ENCODE results near the gene DDX6.
"Not testable (repeated sequence)": the region's sequence is repeated elsewhere in the genome, so short reads cannot be mapped to it uniquely, and the experiment has no call there.

DDX6 gene

DNA sequence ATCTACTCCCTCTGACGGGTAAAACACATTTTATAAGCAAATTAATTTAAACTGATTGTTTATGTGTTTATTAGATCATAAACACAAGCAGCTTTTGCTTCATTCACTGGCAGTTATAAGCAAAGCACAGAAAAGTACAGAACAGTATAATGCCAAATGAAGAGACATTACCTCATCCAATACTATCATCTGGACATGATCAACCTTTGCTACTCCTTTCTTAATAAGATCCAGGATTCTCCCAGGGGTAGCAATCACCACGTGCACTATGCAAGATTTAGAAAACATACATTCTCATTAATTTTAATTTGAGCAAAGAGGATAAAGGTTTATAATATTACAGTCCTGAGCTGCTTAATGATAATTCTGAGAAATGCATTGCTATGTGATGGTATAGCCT lies 27.9 kb downstream of the DDX6 start:
- Histone ChIP-seq H3K9me2 (replicated peaks; ENCODE audit: insufficient read depth, low read length) (no peaks in the 10 kb centered on the region), H4K20me1 (ENCODE audit: low read depth, low read length) (peaks cover 23% of the 10 kb centered on the region), H3K36me3 (ENCODE audit: low read length) (peaks cover 65% of the 10 kb centered on the region), H2AFZ (ENCODE audit: low read depth, low read length, severe bottlenecking) (no peak overlapping the region), H3K9ac (ENCODE audit: low read length) (no peak overlapping the region), H3K79me2 (ENCODE audit: insufficient read depth, low read length) (peaks cover 30% of the 10 kb centered on the region), H3F3A (ENCODE audit: insufficient read depth) (peaks cover 12% of the 10 kb centered on the region; the same call in 1 of the 2 replicates), H3K4me2 (ENCODE audit: low read depth, low read length, poor library complexity, severe bottlenecking) (no peak overlapping the region), H3K4me3 (ENCODE audit: insufficient read depth, low read length, poor library complexity, severe bottlenecking) (no peak overlapping the region), H3K27ac (ENCODE audit: low read depth, low read length) (no peak overlapping the region), H3K9me3 (ENCODE audit: insufficient read depth, low read length) (no peaks in the 10 kb centered on the region), H3K27me3 (ENCODE audit: low read length) (no peaks in the 10 kb centered on the region)
- no peak for TF ChIP-seq EZH2phosphoT487 (conservative IDR thresholded peaks at IDR 0.05; ENCODE audit: low read length)
- TF ChIP-seq CTCF (IDR thresholded peaks at IDR 0.05; ENCODE audit: insufficient read depth, low read length, poor library complexity, severe bottlenecking): no peak

DNA sequence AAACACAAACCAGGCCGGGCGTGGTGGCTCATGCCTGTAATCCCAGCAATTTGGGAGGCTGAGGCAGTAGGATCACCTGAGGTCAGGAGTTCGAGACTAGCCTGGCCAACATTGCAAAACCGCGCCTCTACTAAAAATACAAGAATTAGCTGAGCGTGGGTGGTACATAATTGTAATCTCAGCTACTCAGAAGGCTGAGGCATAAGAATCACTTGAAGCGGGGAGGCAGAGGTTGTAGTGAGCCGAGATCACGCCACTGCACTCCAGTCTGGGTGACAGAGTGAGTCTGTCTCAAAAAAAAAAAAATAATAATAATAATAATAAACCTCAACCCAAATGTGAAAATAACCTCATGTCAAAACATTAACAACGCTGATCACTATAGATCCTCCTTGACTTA lies 29.0 kb downstream of the DDX6 start:
- H3K9me2 ChIP-seq (replicated peaks; ENCODE audit: insufficient read depth, low read length); H3K9me3 ChIP-seq (ENCODE audit: insufficient read depth, low read length); H3K4me3 ChIP-seq (ENCODE audit: insufficient read depth, low read length, poor library complexity, severe bottlenecking); H3K4me2 ChIP-seq (ENCODE audit: low read depth, low read length, poor library complexity, severe bottlenecking); H3K27me3 ChIP-seq (ENCODE audit: low read length); H2AFZ ChIP-seq (ENCODE audit: low read depth, low read length, severe bottlenecking); H3K27ac ChIP-seq (ENCODE audit: low read depth, low read length); H3K9ac ChIP-seq (ENCODE audit: low read length): not testable (repeated sequence)
- H4K20me1 ChIP-seq (ENCODE audit: low read depth, low read length): peaks cover 19% of the 10 kb centered on the region; the same call in 1 of the 2 replicates
- H3F3A ChIP-seq (ENCODE audit: insufficient read depth): peaks cover 11% of the 10 kb centered on the region; the same call in 1 of the 2 replicates
- H3K36me3 ChIP-seq (ENCODE audit: low read length): peaks cover 61% of the 10 kb centered on the region
- peaks cover 19% of the 10 kb centered on the region for H3K79me2 ChIP-seq (ENCODE audit: insufficient read depth, low read length)

- Histone ChIP-seq H3K9me3 (ENCODE audit: insufficient read depth, low read length) (no peaks in the 10 kb centered on the region), H2AFZ (ENCODE audit: low read depth, low read length, severe bottlenecking) (no peak overlapping the region), H3K4me2 (ENCODE audit: low read depth, low read length, poor library complexity, severe bottlenecking) (no peak overlapping the region), H3K27me3 (ENCODE audit: low read length) (no peaks in the 10 kb centered on the region), H4K20me1 (ENCODE audit: low read depth, low read length) (peaks cover 8% of the 10 kb centered on the region; the same call in 1 of the 2 replicates), H3K4me3 (ENCODE audit: insufficient read depth, low read length, poor library complexity, severe bottlenecking) (no peak overlapping the region), H3K9ac (ENCODE audit: low read length) (no peak overlapping the region), H3F3A (ENCODE audit: insufficient read depth) (peaks cover 12% of the 10 kb centered on the region; the same call in 1 of the 2 replicates), H3K27ac (ENCODE audit: low read depth, low read length) (no peak overlapping the region), H3K79me2 (ENCODE audit: insufficient read depth, low read length) (peaks cover 5% of the 10 kb centered on the region), H3K36me3 (ENCODE audit: low read length) (peaks cover 77% of the 10 kb centered on the region), H3K9me2 (replicated peaks; ENCODE audit: insufficient read depth, low read length) (no peaks in the 10 kb centered on the region)
- no peak for TF ChIP-seq CTCF (IDR thresholded peaks at IDR 0.05; ENCODE audit: insufficient read depth, low read length, poor library complexity, severe bottlenecking)
- no peak for TF ChIP-seq EZH2phosphoT487 (conservative IDR thresholded peaks at IDR 0.05; ENCODE audit: low read length)
These were observed 33.0 kb downstream of the DDX6 start for GRCh38 chr11:118757876-118758399.

- no peaks in the 10 kb centered on the region for H3K9me2 ChIP-seq (replicated peaks; ENCODE audit: insufficient read depth, low read length)
These were observed 38.3 kb downstream of the DDX6 start for GRCh38 chr11:118752654-118753053.

More at GRCh38 chr11:118752654-118753053, 38.3 kb downstream of the DDX6 start:
- no peaks in the 10 kb centered on the region for H3K9me3 ChIP-seq (ENCODE audit: insufficient read depth, low read length)
- no peak overlapping the region for H3K27ac ChIP-seq (ENCODE audit: low read depth, low read length)
- H3K4me3 ChIP-seq (ENCODE audit: insufficient read depth, low read length, poor library complexity, severe bottlenecking): no peak overlapping the region
- TF ChIP-seq EZH2phosphoT487 (conservative IDR thresholded peaks at IDR 0.05; ENCODE audit: low read length) (no peak), CTCF (IDR thresholded peaks at IDR 0.05; ENCODE audit: insufficient read depth, low read length, poor library complexity, severe bottlenecking) (no peak)
- no peak overlapping the region for H2AFZ ChIP-seq (ENCODE audit: low read depth, low read length, severe bottlenecking)
- H3K9ac ChIP-seq (ENCODE audit: low read length): no peak overlapping the region
- H3K4me2 ChIP-seq (ENCODE audit: low read depth, low read length, poor library complexity, severe bottlenecking): no peak overlapping the region
- H3F3A ChIP-seq (ENCODE audit: insufficient read depth): peaks cover 48% of the 10 kb centered on the region
- H3K36me3 ChIP-seq (ENCODE audit: low read length): peaks cover 55% of the 10 kb centered on the region
- H3K27me3 ChIP-seq (ENCODE audit: low read length): no peaks in the 10 kb centered on the region
- no peaks in the 10 kb centered on the region for H3K79me2 ChIP-seq (ENCODE audit: insufficient read depth, low read length)
- no peaks in the 10 kb centered on the region for H4K20me1 ChIP-seq (ENCODE audit: low read depth, low read length)
